GM19438 (cell line): ENCODE results near the gene OR5K4.

Experiments
- ATAC-seq: cut with Tn5 transposase; IDR thresholded peaks from one replicate; pipeline ENCODE4 v1.9.1; 2021; ENCODE audit warnings: low read depth; ENCODE audit not compliant: unreplicated experiment

Gene OR5K4

DNA sequence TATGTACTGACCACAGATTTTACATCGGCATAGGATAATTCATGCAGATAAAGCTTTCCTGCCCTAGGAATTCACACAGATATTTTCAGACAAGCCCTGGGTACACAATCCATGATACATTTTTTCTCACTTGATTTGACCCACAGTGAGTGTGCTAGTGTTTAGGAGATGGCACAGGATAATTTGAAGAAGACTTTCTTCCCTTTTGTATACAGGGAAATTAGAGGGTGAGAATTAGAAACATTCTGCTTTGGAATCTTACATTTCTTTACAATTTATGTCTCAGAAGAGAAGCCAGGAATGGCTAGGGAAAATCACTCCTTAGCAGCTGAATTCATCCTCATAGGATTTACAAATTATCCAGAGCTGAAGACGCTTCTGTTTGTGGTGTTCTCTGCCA lies at the start of gene OR5K4:
Gene OR5K4, plus strand, starts transcription at position 301 of the 400 bp plus-strand sequence. Its CDS starts 0 bp downstream, at position 301.
- no peak for ATAC-seq

DNA sequence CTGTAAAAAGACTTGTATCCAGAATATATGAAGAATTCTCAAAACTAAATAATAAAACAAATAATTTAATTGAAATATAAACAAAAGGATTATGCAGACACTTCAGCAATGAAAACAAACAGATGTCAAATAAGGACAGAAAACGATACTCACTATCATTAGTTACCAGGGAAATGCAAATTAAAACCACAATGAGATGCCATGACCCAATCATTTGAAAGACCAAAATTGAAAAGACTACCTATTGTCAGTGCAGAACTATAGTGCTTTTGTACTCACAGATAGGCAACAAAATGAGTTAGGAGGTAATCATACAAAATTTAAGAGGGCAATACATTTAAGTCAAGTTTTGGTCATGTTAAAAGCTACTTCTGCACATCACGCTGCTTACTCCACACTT lies 31.6 kb upstream of the OR5K4 start:
- ATAC-seq, result no peak

DNA sequence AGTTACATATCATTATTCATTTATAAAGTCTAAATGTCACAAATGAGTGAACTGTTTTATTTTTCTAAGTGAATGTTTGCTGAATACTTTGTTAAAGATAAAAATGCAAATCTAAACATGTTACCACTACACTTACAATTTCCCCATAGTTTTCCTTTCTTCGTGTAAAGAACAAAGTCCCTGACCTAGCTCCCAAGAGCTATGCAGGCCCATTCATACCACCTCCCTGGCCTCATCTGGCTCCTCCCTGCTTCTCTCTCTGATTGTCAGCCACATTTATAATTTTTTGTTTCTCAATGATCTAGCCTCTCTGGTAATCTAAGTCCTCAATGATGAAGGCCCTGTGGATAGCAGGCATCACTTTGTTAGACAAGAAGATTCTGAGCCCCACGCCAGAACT lies 31.0 kb upstream of the OR5K4 start:
- no peak for ATAC-seq

DNA sequence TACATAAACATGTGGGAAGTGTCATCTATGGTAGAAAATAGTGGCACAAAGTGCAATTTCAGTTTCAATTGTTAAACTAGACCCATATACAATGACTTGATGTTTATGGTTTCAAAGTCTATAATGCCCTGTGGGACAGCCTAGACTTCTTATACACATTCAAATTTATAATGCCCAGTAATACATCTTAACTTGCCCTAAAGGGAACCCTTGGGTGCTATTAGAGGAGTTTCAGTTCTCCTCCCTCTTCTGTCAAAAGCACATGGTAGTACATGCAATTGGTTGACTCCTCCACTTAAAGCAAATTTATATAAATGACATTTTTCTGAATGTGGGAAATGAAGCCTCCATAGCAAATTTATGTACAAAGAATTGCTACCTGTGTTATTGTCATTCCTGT lies 30.2 kb upstream of the OR5K4 start:
- no peak for ATAC-seq

- ATAC-seq, result no peak
Measured at GRCh38 chr3:98325055-98325454, 28.6 kb upstream of the OR5K4 start.

- no peak for ATAC-seq
Measured at GRCh38 chr3:98326105-98326893, 27.4 kb upstream of the OR5K4 start.

DNA sequence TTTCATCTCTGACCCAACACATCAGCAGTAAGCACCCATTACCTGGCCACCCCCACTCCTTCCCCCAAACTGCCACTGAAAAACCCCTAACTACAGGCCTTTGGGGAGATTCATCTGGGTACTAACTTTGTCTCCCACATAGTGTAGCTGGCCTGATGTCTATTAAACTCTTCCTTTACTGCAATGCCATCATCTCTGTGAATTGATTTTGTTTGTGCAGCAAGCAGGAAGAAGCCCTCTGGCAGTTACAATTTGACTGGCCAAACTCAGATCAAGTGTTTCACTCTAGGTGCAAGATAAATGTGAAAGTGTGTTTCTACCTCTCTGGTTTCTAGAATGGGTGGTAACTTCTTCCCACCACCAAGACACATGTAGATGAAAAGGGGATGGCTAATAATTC lies 26.7 kb upstream of the OR5K4 start:
- no peak for ATAC-seq

DNA sequence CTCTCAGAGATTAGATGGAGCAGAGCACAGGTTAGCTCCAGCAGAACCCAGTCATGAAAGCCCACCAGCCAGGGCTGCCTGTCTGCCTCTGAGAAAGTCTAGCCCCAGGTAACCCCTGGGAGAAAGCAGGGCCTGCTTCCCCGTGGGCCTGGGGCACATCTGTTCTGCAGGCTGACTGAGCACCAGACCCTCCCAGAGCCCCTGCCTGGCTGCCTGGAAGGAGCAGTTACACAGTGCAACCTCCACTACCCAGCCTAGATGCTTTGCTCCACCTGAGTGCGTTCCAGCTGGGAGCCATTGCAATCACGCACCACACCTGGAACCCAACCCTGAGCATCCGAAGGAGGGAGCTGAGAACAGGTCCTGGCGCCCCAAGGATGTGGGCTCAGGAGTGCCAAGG lies 24.7 kb upstream of the OR5K4 start:
- ATAC-seq, result no peak

GRCh38 chr3:98329392-98330124 lies 24.1 kb upstream of the OR5K4 start:
- peak; percentile 81 for ATAC-seq

- no peak for ATAC-seq
Measured at GRCh38 chr3:98331329-98331728, 22.3 kb upstream of the OR5K4 start.

- no peak for ATAC-seq
Measured at GRCh38 chr3:98333989-98334606, 19.6 kb upstream of the OR5K4 start.

DNA sequence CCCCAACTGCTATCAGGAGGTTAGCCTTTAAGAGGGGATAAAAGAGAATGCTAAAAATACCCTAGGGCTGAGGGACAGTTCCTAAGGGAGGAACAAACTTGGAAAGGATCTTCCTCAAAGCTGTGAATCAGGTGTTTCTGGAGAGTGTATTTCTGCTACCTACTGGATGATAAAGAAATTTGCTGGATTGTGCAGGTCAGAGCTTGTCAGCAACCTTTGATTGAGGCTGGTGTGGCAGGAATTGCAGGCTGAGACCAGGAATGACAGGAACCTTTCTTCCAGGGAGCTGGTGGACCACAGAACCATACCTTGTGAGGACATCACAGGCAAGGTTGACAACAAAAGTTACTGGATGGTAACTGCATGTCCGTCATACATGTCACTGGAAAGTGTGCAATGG lies 14.6 kb upstream of the OR5K4 start:
- ATAC-seq, result no peak

- ATAC-seq, result no peak
Measured at GRCh38 chr3:98341758-98342157, 11.9 kb upstream of the OR5K4 start.

DNA sequence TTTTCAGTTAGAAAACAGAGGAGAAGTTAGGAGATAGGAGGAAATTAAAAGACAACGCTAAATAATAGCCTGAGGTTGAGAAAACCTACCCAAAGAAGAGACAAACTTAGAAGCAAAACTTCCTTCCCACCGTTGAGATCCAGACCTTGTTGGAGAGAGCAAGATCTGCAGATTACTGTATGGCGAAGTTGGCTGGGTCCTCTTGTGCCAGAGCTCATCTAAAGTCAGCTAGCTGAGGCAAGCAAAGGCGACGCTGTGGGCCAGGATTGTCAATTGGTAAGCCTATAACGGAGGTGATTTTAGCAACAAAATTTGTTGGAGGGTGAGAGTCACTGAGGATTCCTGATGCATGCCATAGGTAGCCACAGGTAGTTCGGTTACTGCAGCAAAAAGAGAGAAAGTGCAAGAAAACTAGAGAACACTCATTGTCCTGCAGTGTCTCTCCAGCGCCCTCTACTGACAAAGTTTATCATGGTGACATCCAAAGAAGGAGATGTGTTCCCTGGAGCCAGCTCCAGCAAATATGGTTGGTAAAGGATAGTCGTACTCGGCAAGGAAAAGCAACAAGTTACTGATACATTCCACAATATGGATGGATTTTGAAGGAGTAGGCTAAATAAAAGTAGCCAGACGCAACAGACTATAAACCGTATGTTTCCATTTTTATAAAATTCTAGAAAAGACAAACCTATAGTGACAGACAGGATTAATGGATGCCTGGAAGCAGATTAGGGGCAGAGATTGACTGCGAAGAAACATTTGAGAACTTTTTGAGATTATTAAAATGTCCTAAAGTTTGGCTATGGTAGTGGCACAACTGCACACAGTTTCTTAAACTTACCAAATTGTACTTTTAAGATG lies 9.8 kb upstream of the OR5K4 start:
- ATAC-seq, result no peak

DNA sequence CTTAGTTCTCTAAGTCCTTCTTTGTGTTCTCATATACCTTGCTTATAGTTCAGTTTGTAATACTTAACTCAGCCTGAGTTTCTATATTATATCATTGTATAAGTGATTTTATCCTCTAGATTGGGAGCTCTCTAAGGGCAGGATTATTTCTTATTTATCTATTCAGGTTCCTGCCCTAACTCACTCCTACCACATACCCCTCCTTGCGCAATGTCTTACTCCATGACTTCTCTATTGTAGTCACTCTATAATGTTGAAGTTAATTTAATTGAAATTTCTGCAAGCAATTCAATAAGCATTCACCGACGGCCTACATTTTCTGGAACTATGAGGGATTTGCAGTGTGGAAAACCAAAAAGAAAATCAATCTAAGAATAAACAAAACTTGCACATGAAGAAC lies 3.6 kb upstream of the OR5K4 start:
- no peak for ATAC-seq

DNA sequence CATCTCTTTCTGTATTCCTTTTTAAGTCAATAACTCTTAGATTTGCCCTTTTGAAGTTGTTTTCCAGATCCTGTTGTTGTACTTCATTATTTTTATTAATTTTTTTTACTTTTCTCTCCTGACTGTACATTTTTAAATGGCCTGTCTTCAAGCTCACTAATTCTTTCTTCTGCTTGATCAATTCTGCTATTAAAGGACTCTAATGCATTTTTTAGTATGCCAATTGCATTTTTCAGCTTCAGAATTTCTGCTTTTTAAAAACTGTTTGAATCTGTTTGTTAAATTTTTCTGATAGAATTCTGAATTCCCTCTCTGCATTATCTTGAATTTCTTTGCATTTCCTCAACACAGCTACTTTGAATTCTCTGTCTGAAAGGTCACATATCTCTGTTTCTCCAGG lies 5.6 kb downstream of the OR5K4 start:
- ATAC-seq, result no peak

- ATAC-seq, result no peak
Measured at GRCh38 chr3:98359993-98360675, 6.5 kb downstream of the OR5K4 start.

DNA sequence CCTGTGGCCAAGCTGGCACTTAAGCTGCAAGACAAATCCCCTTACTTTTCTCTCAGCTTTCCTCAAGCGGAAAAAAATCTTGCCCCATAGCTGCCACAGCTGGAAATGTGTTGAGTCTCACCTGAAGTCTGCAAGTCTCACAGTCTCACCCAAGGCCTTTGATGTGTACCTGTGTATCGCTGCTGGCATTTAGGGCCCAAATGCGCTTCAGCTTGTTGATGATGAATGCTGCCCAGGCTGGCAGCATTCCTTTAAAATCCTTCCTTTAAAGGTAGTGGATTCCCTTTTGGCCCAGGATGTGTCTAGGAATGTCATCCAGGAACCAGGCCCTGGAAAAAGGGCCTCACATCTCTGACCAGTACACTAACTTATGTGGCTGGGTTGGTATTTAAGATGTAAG lies 7.0 kb downstream of the OR5K4 start:
- ATAC-seq, result no peak

DNA sequence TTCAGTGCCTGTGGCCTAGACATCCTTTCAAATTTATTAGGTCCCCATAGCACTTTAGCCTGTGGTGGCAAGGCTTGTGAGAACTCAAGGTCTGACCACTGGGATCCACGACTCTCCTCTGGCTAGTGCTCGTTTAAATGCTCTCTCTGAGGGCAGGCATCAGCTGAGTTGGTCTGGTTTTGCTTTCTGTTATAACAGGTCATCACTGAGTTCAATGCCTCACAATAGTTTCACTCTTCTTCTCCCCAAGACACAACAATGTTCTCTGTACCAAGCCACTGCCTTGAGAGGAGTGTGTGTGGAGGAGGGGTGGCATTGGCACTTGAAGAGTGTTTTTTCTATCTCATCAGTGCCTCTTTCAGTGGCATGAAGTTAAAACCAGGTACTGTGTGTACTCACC lies 7.6 kb downstream of the OR5K4 start:
- ATAC-seq, result no peak
